Measurements from ENCODE around the gene CRIM1.
A peak's percentile ranks its signal among the peaks of the same experiment; 100 is the strongest.

GRCh38 chr2:36356990-36357846 lies 1.6 kb downstream of the CRIM1 start:
- TF ChIP-seq CTCF (IDR thresholded peaks at IDR 0.05; ENCODE audit: control extremely low read depth in 1 of 3, insufficient read depth in 1 of 3, low read depth in 1 of 3, low read length in 3 of 3) (peak in 1 of 3 experiments; percentile 19; a peak in 1 of 4 replicates), GTF2F1 (IDR thresholded peaks at IDR 0.05; ENCODE audit: borderline replicate concordance, low read depth, low read length) (no peak), RFX5 (IDR thresholded peaks at IDR 0.05; ENCODE audit: borderline replicate concordance, low read depth, low read length) (no peak), RAD21 (IDR thresholded peaks at IDR 0.05 in 1 of 2, conservative IDR thresholded peaks at IDR 0.05 in 1 of 2; ENCODE audit: low read depth in 2 of 2, low read length in 2 of 2) (no peak; a peak in 1 of 4 replicates), EZH2 (IDR thresholded peaks at IDR 0.05; ENCODE audit: low read depth, low read length, severe bottlenecking) (no peak), POLR2AphosphoS5 (IDR thresholded peaks at IDR 0.05; ENCODE audit: low read depth, low read length) (no peak), EGR1 (IDR thresholded peaks at IDR 0.05; ENCODE audit: borderline replicate concordance, low read depth, low read length) (no peak), KDM1A (IDR thresholded peaks at IDR 0.05; ENCODE audit: borderline replicate concordance, low read length) (no peak), BCL11A (IDR thresholded peaks at IDR 0.05; ENCODE audit: low read depth in 2 of 2, low read length in 2 of 2) (no peak), MAX (IDR thresholded peaks at IDR 0.05) (peak; percentile 71; the same call in 1 of the 2 replicates)
